H1 (cell line): ENCODE results near the gene PTPRD. TPM values are rescaled to one million over a fixed set of nuclear protein-coding genes. Genes with fewer than 3 reads are reported as not detected.

Experiments
- CTCF ChIA-PET: fragments of 300-600 bp; sonication (Branson Sonifier 250); formaldehyde crosslinking; loops from one replicate; lab custom pipeline; 2021; ENCODE audit not compliant: partially characterized antibody; lab: Charles Lee
- POLR2A ChIA-PET: fragments of 300-600 bp; sonication (Branson Sonifier 250); formaldehyde crosslinking; loops from one replicate; lab custom pipeline; 2021; ENCODE audit warnings: inconsistent platforms; ENCODE audit not compliant: partially characterized antibody; lab: Charles Lee
- DNase-seq, 2 experiments: peaks; one replicate each; pipeline versions ENCODE4 v3.0.0 to v3.0.0-alpha.2; 2010 to 2022; ENCODE audit warnings: low spot score in 2 of 2, low read depth in 1 of 2, mixed read lengths in 1 of 2
- FAIRE-seq: peaks from 2 replicates; lab custom pipeline; 2011; peaks lifted over from hg19 to GRCh38; lab: Jason Lieb, UNC
- H2AFZ ChIP-seq: 2 replicates; pipeline ENCODE4 v1.8.1; 2012; ENCODE audit warnings: low read length, inconsistent platforms
- H2AK5ac ChIP-seq: 2 replicates; pipeline ENCODE4 v1.6.1; 2013; ENCODE audit warnings: low read depth, low read length
- H2BK120ac ChIP-seq: replicated peaks from 2 replicates; pipeline ENCODE3; 2013; ENCODE audit warnings: low read depth, low read length, inconsistent platforms
- H2BK12ac ChIP-seq: 2 replicates; pipeline ENCODE4 v1.6.1; 2013; ENCODE audit warnings: low read depth, low read length
- H2BK15ac ChIP-seq: 2 replicates; pipeline ENCODE4 v1.6.1; 2013; ENCODE audit warnings: low read length
- H2BK20ac ChIP-seq: 2 replicates; pipeline ENCODE4 v1.6.1; 2013; ENCODE audit warnings: low read length
- H2BK5ac ChIP-seq: 2 replicates; pipeline ENCODE4 v1.6.1; 2013; ENCODE audit warnings: low read depth, low read length
- H3K14ac ChIP-seq: 2 replicates; pipeline ENCODE4 v1.6.1; 2013; ENCODE audit warnings: inconsistent platforms; ENCODE audit not compliant: insufficient read length
- H3K18ac ChIP-seq: 2 replicates; pipeline ENCODE4 v1.6.1; 2013; ENCODE audit warnings: low read length; ENCODE audit errors: extremely low read depth
- H3K23ac ChIP-seq: 2 replicates; pipeline ENCODE4 v1.6.1; 2013; ENCODE audit warnings: inconsistent platforms; ENCODE audit not compliant: insufficient read length
- H3K23me2 ChIP-seq: 2 replicates; pipeline ENCODE4 v1.6.1; 2013; ENCODE audit warnings: low read depth, low read length
- H3K27ac ChIP-seq: 2 replicates; pipeline ENCODE4 v1.6.1; 2011; ENCODE audit warnings: low read depth, low read length, inconsistent platforms
- H3K27me3 ChIP-seq, 4 experiments: replicated peaks in 1 of 4; 1 replicate in 1 of 4; 2 replicates in 3 of 4; pipeline versions ENCODE4 v1.6.1 to v1.8.1; 2011 to 2013; ENCODE audit warnings: low read length in 3 of 4, mild to moderate bottlenecking in 3 of 4, inconsistent platforms in 2 of 4, mixed read lengths in 2 of 4, moderate library complexity in 1 of 4; ENCODE audit not compliant: control insufficient read depth in 3 of 4, insufficient read depth in 3 of 4; ENCODE audit errors: extremely low read depth in 1 of 4
- H3K36me3 ChIP-seq, 4 experiments: 2 replicates each; pipeline versions ENCODE4 v1.6.1 to v1.8.1; 2011 to 2013; ENCODE audit warnings: mild to moderate bottlenecking in 4 of 4, low read length in 3 of 4, moderate library complexity in 2 of 4, control low read depth in 1 of 4, inconsistent platforms in 1 of 4; ENCODE audit not compliant: insufficient read depth in 4 of 4, control insufficient read depth in 2 of 4
- H3K4ac ChIP-seq: replicated peaks from 2 replicates; pipeline ENCODE3; 2013; ENCODE audit warnings: low read length, low read depth, mixed read lengths, inconsistent platforms; ENCODE audit not compliant: insufficient read length
- H3K4me1 ChIP-seq, 4 experiments: replicated peaks in 1 of 4; 1 replicate in 1 of 4; 2 replicates in 3 of 4; pipeline versions ENCODE4 v1.6.1 to v1.8.1; 2011 to 2013; ENCODE audit warnings: low read length in 3 of 4, inconsistent platforms in 2 of 4, mixed read lengths in 1 of 4; ENCODE audit not compliant: insufficient read depth in 4 of 4, control insufficient read depth in 3 of 4
- H3K4me2 ChIP-seq, 2 experiments: 2 replicates each; pipeline versions ENCODE4 v1.6.1 to v1.8.1; 2011 to 2013; ENCODE audit warnings: low read depth in 2 of 2, low read length in 2 of 2, control low read depth in 1 of 2, inconsistent platforms in 1 of 2, mild to moderate bottlenecking in 1 of 2; ENCODE audit not compliant: insufficient read depth in 1 of 2
- H3K4me3 ChIP-seq, 4 experiments: fragments of 200-600, 300-600 bp in 1 of 4; sonication (generic), shearing (Covaris generic), sonication (Bioruptor Twin) in 1 of 4; 2 replicates each; pipeline versions ENCODE4 v1.5.1 to v1.8.1; 2011 to 2016; ENCODE audit warnings: low read length in 4 of 4, low read depth in 3 of 4, control low read depth in 2 of 4, inconsistent platforms in 2 of 4, mild to moderate bottlenecking in 2 of 4, mixed read lengths in 1 of 4, moderate library complexity in 1 of 4; ENCODE audit not compliant: insufficient read depth in 2 of 4; ENCODE audit errors: extremely low read depth in 1 of 4
- H3K56ac ChIP-seq: replicated peaks from 2 replicates; pipeline ENCODE3; 2013; ENCODE audit warnings: low read depth, mild to moderate bottlenecking, mixed read lengths, low read length, inconsistent platforms; ENCODE audit not compliant: insufficient read length
- H3K79me1 ChIP-seq: 2 replicates; pipeline ENCODE4 v1.6.1; 2013; ENCODE audit warnings: low read depth, low read length, control low read depth
- H3K79me2 ChIP-seq, 2 experiments: 2 replicates each; pipeline versions ENCODE4 v1.6.1 to v1.8.1; 2012 to 2013; ENCODE audit warnings: low read length in 2 of 2, mild to moderate bottlenecking in 2 of 2, inconsistent platforms in 1 of 2; ENCODE audit not compliant: insufficient read depth in 2 of 2, control insufficient read depth in 1 of 2
- H3K9ac ChIP-seq, 4 experiments: replicated peaks in 1 of 4; 1 replicate in 1 of 4; 2 replicates in 3 of 4; pipeline versions ENCODE4 v1.6.1 to v1.8.1; 2011 to 2013; ENCODE audit warnings: low read depth in 3 of 4, low read length in 3 of 4, control low read depth in 2 of 4, mild to moderate bottlenecking in 2 of 4, moderate library complexity in 2 of 4, inconsistent platforms in 1 of 4; ENCODE audit errors: extremely low read depth in 1 of 4
- H3K9me3 ChIP-seq, 2 experiments: 2 replicates each; pipeline versions ENCODE4 v1.6.1 to v1.8.1; 2012 to 2013; ENCODE audit warnings: mild to moderate bottlenecking in 2 of 2, moderate library complexity in 2 of 2, control low read depth in 1 of 2, inconsistent platforms in 1 of 2, low read depth in 1 of 2, low read length in 1 of 2, mixed read lengths in 1 of 2; ENCODE audit not compliant: insufficient read depth in 2 of 2
- H4K20me1 ChIP-seq, 2 experiments: replicated peaks in 1 of 2; 2 replicates each; pipeline versions ENCODE3 to v1.8.1; 2011 to 2013; ENCODE audit warnings: inconsistent platforms in 2 of 2, low read length in 2 of 2, mild to moderate bottlenecking in 1 of 2; ENCODE audit not compliant: insufficient read depth in 2 of 2, control insufficient read depth in 1 of 2
- H4K5ac ChIP-seq: 2 replicates; pipeline ENCODE4 v1.6.1; 2013; ENCODE audit warnings: low read length, low read depth, mixed read lengths, inconsistent platforms; ENCODE audit not compliant: insufficient read length
- H4K8ac ChIP-seq: 2 replicates; pipeline ENCODE4 v1.8.0; 2013; ENCODE audit warnings: mild to moderate bottlenecking, moderate library complexity, low read length, inconsistent platforms; ENCODE audit not compliant: insufficient read depth; ENCODE audit errors: extremely low read depth
- H4K91ac ChIP-seq: replicated peaks from 2 replicates; pipeline ENCODE3; 2013; ENCODE audit warnings: low read length, mixed read lengths, inconsistent platforms; ENCODE audit not compliant: insufficient read length
- GTF2F1 ChIP-seq: IDR thresholded peaks from 2 replicates; pipeline ENCODE4 v1.6.1; 2012; ENCODE audit warnings: low read depth, low read length, improper control_type of control experiment, borderline replicate concordance
- RAD21 ChIP-seq, 2 experiments: IDR thresholded peaks in 1 of 2; conservative IDR thresholded peaks in 1 of 2; 2 replicates each; pipeline ENCODE4 v1.6.1; 2011; ENCODE audit warnings: low read depth in 2 of 2, low read length in 2 of 2, improper control_type of control experiment in 1 of 2, inconsistent platforms in 1 of 2, mild to moderate bottlenecking in 1 of 2, moderate library complexity in 1 of 2
- WGBS, 2 experiments: shearing (Covaris generic) in 1 of 2; methylation state at CpG; one replicate each; pipeline versions ENCODE4 v1.1.6 to v1.1.7; 2013 to 2015; ENCODE audit warnings: low lambda C conversion rate in 2 of 2, mixed read lengths in 2 of 2, inconsistent platforms in 1 of 2, low coverage in 1 of 2, missing lambda C conversion rate in 1 of 2; ENCODE audit not compliant: insufficient replicate concordance in 2 of 2, insufficient coverage in 1 of 2, insufficient read length in 1 of 2; ENCODE audit errors: extremely low coverage in 1 of 2, missing lambda C conversion rate in 1 of 2; 5-methylcytosine and 5-hydroxymethylcytosine counted together
- polyA plus RNA-seq, 7 experiments: library from polyadenylated mRNA; depleted of rRNA in 3 of 7; stranded (reverse) in 5 of 7; unstranded in 2 of 7; fragments of >200 nt in 5 of 7; fragments of 200-250 nt in 2 of 7; gene quantifications; 1 replicate in 5 of 7; 2 replicates in 1 of 7; 4 replicates in 1 of 7; pipeline versions ENCODE4 v1.2.1 to v1.2.3, GENCODE V29; 2011 to 2013; ENCODE audit warnings: missing spikeins in 2 of 7, mixed read lengths in 2 of 7
- total RNA-seq: library from RNA; stranded (reverse); fragmentation: NEBNext Ultra II Directional; extraction: Animal tissue kit (Norgen Biotek cat#: 25700); gene quantifications from 2 replicates; pipeline ENCODE4 v1.2.1, GENCODE V29; 2021
- TF ChIP-seq, protein P1 (sequence below), 3 experiments: IDR thresholded peaks; 1 replicate in 2 of 3; 2 replicates in 1 of 3; pipeline versions ENCODE4 v1.5.1 to v1.6.1; 2011; ENCODE audit warnings: low read length in 3 of 3, mild to moderate bottlenecking in 3 of 3, inconsistent platforms in 2 of 3, low read depth in 1 of 3, moderate library complexity in 1 of 3; ENCODE audit not compliant: insufficient read depth in 1 of 3; ENCODE audit errors: control extremely low read depth in 1 of 3

PTPRD gene
- total and polyA plus RNA-seq, 2 of the 8 experiments (the other 6 are each of a cell fraction or from before 2014, with no cell fraction given), result 17.2 to 77.0 TPM

DNA sequence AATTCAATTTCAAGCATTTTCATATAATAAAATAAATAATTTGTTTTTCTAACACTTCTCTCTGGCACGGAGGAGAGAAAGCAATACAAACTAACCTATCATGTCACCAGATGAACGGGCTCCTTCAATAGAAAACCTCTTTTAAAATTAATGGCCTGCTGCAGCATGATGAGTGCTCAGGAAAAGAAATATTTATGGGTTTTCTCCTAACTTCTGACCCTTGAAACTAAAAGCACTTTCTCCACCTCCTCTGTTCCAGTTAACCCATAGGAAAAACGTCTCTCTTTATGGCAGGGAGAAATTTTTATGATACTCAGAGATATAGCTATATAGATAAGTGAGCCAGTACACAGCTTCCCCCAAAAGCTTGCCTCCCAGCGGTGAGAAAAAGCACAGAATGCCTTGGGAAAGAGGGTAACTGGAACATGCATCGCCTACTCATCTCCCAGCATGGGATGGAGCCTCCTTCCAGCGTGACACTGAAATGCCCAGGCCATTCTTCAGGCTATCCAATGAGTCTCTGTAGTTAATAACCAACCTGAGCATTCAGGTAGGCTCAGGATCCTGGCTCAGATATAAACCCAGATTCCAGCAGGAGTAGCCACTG, 1850.2 kb downstream of the PTPRD start:
- Histone ChIP-seq H2AFZ (no peak overlapping the region), H3K79me2 (no peaks in the 10 kb centered on the region), H4K5ac (no peak overlapping the region), H4K8ac (no peak overlapping the region; the same call in 1 of the 2 replicates), H2BK20ac (no peak overlapping the region), H3K36me3 (no peaks in the 10 kb centered on the region), H4K91ac (no peak overlapping the region), H2BK15ac (no peak overlapping the region), H3K23me2 (no peaks in the 10 kb centered on the region; the same call in 1 of the 2 replicates), H2BK12ac (no peak overlapping the region), H2AK5ac (no peak overlapping the region), H3K18ac (no peak overlapping the region), H3K27me3 (no peaks in the 10 kb centered on the region), H3K23ac (no peak overlapping the region), H3K14ac (no peak overlapping the region), H3K9ac (no peak overlapping the region), H3K79me1 (no peaks in the 10 kb centered on the region), H3K27ac (no peak overlapping the region), H3K9me3 (no peaks in the 10 kb centered on the region), H3K4me2 (no peak overlapping the region), H2BK120ac (no peak overlapping the region), H3K56ac (no peak overlapping the region), H4K20me1 (no peaks in the 10 kb centered on the region), H3K4ac (no peak overlapping the region), H2BK5ac (no peak overlapping the region), H3K4me3 (no peak overlapping the region), H3K4me1 (peaks cover 0 to 3% (median 0%) of the 10 kb centered on the region in 4 experiments; a peak in 1 of 7 replicates)
- FAIRE-seq, result no peak
- POLR2A ChIA-PET, result no interaction called here
- CTCF ChIA-PET, result interaction anchor here (0.7 to 2.8 kb wide), 5 partner anchors 12 to 88 kb away, joined by 3 to 10 read pairs (median 4); no protein-coding TSS in a partner anchor
- no peak for DNase-seq
- no peak for TF ChIP-seq GTF2F1
- peak in 1 of 2 experiments; percentile 30; a peak in 1 of 4 replicates for TF ChIP-seq RAD21 (IDR thresholded peaks at IDR 0.05 in 1 of 2, conservative IDR thresholded peaks at IDR 0.05 in 1 of 2; ENCODE audit: low read depth in 2 of 2, low read length in 2 of 2)
- TF ChIP-seq, protein P1, sequence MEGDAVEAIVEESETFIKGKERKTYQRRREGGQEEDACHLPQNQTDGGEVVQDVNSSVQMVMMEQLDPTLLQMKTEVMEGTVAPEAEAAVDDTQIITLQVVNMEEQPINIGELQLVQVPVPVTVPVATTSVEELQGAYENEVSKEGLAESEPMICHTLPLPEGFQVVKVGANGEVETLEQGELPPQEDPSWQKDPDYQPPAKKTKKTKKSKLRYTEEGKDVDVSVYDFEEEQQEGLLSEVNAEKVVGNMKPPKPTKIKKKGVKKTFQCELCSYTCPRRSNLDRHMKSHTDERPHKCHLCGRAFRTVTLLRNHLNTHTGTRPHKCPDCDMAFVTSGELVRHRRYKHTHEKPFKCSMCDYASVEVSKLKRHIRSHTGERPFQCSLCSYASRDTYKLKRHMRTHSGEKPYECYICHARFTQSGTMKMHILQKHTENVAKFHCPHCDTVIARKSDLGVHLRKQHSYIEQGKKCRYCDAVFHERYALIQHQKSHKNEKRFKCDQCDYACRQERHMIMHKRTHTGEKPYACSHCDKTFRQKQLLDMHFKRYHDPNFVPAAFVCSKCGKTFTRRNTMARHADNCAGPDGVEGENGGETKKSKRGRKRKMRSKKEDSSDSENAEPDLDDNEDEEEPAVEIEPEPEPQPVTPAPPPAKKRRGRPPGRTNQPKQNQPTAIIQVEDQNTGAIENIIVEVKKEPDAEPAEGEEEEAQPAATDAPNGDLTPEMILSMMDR (IDR thresholded peaks at IDR 0.05; ENCODE audit: control extremely low read depth in 1 of 3, insufficient read depth in 1 of 3, low read depth in 1 of 3, low read length in 3 of 3), result peak; percentile 22 to 52 (median 27)
- WGBS, 2 experiments, result 63% methylated on average over 6 of the region's 6 CpGs; no CpG with 5 or more reads in 1 of the 2 experiments
